ENCODE data around the gene FAM13A. TPM values are rescaled to one million over a fixed set of nuclear protein-coding genes. Genes with fewer than 3 reads are reported as not detected.
A peak's percentile ranks its signal among the peaks of the same experiment; 100 is the strongest.

The FAM13A gene
- total and polyA plus RNA-seq, 12 donors, result 10.1 to 61.6 (median 29.1) TPM

GRCh38 chr4:88747351-88747750 lies 309.6 kb downstream of the FAM13A start:
- no peak for DNase-seq
- Histone ChIP-seq H3K36me3 (replicated peaks in 1 of 2) (peaks cover 0 to 55% of the 10 kb centered on the region in 2 donors), H3K27ac (no peak overlapping the region), H3K4me1 (replicated peaks in 1 of 2) (peaks cover 14 to 18% of the 10 kb centered on the region in 2 donors), H3K9me3 (replicated peaks in 1 of 3) (no peaks in the 10 kb centered on the region), H3K27me3 (no peaks in the 10 kb centered on the region), H3K4me3 (no peak overlapping the region)
- intact Hi-C loops (cut with DNase I), result no loop called here
- TF ChIP-seq CTCF (IDR thresholded peaks at IDR 0.05) (no peak), POLR2A (IDR thresholded peaks at IDR 0.05) (no peak)
- WGBS, 4 donors, result 94 to 99% (median 97%) methylated on average over 7 of the region's 7 CpGs

GRCh38 chr4:88746206-88746605 lies 310.8 kb downstream of the FAM13A start:
- Histone ChIP-seq H3K36me3 (replicated peaks in 1 of 2) (peaks cover 0 to 55% of the 10 kb centered on the region in 2 donors), H3K4me1 (replicated peaks in 1 of 2) (peaks cover 14 to 18% of the 10 kb centered on the region in 2 donors), H3K27ac (peak overlapping the region in 4 of 5 donors; percentile 45 to 77 (median 56)), H3K9me3 (replicated peaks in 1 of 3) (no peaks in the 10 kb centered on the region), H3K27me3 (no peaks in the 10 kb centered on the region), H3K4me3 (no peak overlapping the region)
- DNase-seq, result no peak
- 65 to 87% (median 81%) methylated on average over 5 of the region's 5 CpGs for WGBS, 4 donors
- no peak for TF ChIP-seq POLR2A (IDR thresholded peaks at IDR 0.05)
- no peak for TF ChIP-seq CTCF (IDR thresholded peaks at IDR 0.05)
- intact Hi-C loops (cut with DNase I), result no loop called here

GRCh38 chr4:88745581-88746163 lies 311.3 kb downstream of the FAM13A start:
- no peak for DNase-seq
- H3K27ac ChIP-seq, result peak overlapping the region in 4 of 5 donors; percentile 45 to 77 (median 56)
- H3K9me3 ChIP-seq (replicated peaks in 1 of 3), result no peaks in the 10 kb centered on the region
- peaks cover 14 to 18% of the 10 kb centered on the region in 2 donors for H3K4me1 ChIP-seq (replicated peaks in 1 of 2)
- 30 to 45% (median 43%) methylated on average over 1 of the region's 1 CpG for WGBS, 4 donors
- H3K36me3 ChIP-seq (replicated peaks in 1 of 2), result peaks cover 0 to 51% of the 10 kb centered on the region in 2 donors
- intact Hi-C loops (cut with DNase I), result no loop called here
- no peaks in the 10 kb centered on the region for H3K27me3 ChIP-seq
- TF ChIP-seq CTCF (IDR thresholded peaks at IDR 0.05) (peak in 1 of 6 experiments; percentile 4), POLR2A (IDR thresholded peaks at IDR 0.05) (no peak)
- H3K4me3 ChIP-seq, result no peak overlapping the region

GRCh38 chr4:88745175-88745574 lies 311.8 kb downstream of the FAM13A start:
- Histone ChIP-seq H3K36me3 (replicated peaks in 1 of 2) (peaks cover 0 to 46% of the 10 kb centered on the region in 2 donors), H3K4me1 (replicated peaks in 1 of 2) (peaks cover 14 to 18% of the 10 kb centered on the region in 2 donors), H3K9me3 (replicated peaks in 1 of 3) (no peaks in the 10 kb centered on the region), H3K27ac (peak overlapping the region in 4 of 5 donors; percentile 45 to 77 (median 56)), H3K4me3 (no peak overlapping the region), H3K27me3 (no peaks in the 10 kb centered on the region)
- TF ChIP-seq POLR2A (IDR thresholded peaks at IDR 0.05) (no peak), CTCF (IDR thresholded peaks at IDR 0.05) (no peak)
- intact Hi-C loops (cut with DNase I), result no loop called here
- DNase-seq, result no peak
- 60 to 100% (median 75%) methylated on average over 1 of the region's 1 CpG for WGBS, 4 donors
